NCI-H1105 treated with DMSO at 0.1 percent for 48 hours (cell line): ENCODE measurements around the gene LGALS14.

Source experiments
- DNase-seq: peaks from one replicate; lab custom pipeline; 2025; lab: John Stamatoyannopoulos, UW

The LGALS14 gene

GRCh38 chr19:39746836-39747529, 42.7 kb downstream of the LGALS14 start:
- no peak for DNase-seq

GRCh38 chr19:39749981-39750380, 45.7 kb downstream of the LGALS14 start:
- DNase-seq = no peak

- DNase-seq = no peak
Measured at GRCh38 chr19:39752390-39752789, 48.1 kb downstream of the LGALS14 start.

GRCh38 chr19:39752795-39753194, 48.5 kb downstream of the LGALS14 start:
- DNase-seq = no peak

- DNase-seq = no peak
Measured at GRCh38 chr19:39754544-39754943, 50.3 kb downstream of the LGALS14 start.

GRCh38 chr19:39754971-39755370, 50.7 kb downstream of the LGALS14 start:
- DNase-seq = no peak
